Mesenteric fat pad (tissue), 1 donor: Measurements from ENCODE around the gene ZMAT5. TPM values are rescaled to one million over a fixed set of nuclear protein-coding genes. Genes with fewer than 3 reads are reported as not detected.

Experiments
- DNase-seq: peaks from one replicate; pipeline ENCODE4 v3.0.0-alpha.2; 2020; ENCODE audit warnings: low spot score
- long read RNA-seq: library from polyadenylated mRNA; unstranded; transcript quantifications from one replicate; pipeline ENCODE4 v2.0.0, GENCODE V29; 2020
- total RNA-seq: library from RNA; stranded (reverse); fragmentation: NEBNext Ultra II Directional; extraction: Animal tissue kit (Norgen Biotek cat#: 25700); gene quantifications from one replicate; pipeline ENCODE4 v1.2.1, GENCODE V29; 2021
- donor health status: DM: yes; HTN: yes; CAD: no.

ZMAT5 gene, protein sequence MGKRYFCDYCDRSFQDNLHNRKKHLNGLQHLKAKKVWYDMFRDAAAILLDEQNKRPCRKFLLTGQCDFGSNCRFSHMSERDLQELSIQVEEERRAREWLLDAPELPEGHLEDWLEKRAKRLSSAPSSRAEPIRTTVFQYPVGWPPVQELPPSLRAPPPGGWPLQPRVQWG
- 17.8 TPM for total RNA-seq
- long read RNA-seq, transcript ZMAT5-201 (6 exons, 899 nt): major isoform, 5 of 9 reads
- long read RNA-seq, partial matches to known transcripts: 0 of 9 reads
- long read RNA-seq, other reads (novel, unspliced or antisense): 4 of 9 reads

DNA sequence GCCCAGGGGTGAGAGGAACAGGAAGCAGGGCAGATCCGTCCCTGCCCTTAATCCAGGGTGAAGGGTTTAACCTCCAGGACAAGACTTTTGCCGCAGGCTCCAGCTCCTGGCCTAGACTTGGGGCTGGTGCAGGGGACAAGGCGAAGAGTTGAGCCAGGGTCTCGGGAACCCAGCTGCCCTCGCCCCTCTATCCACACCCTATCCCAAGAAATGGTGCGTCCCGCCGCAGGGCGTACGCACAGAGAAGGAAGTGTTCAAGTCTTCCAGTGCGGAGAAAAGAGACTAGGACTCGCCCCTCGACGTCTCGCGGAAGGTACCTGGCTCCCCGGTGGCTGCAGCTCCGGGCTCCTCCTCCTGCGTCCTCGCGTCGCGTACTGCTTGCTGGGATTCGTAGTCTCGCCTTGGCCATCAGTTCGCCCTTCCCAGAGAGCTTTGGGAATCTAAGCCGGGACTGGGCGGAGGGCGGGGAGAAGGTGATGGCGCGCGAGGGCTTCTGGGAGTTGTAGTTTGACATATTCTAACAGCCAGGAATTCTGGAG lies at the start of gene ZMAT5:
TSS of gene ZMAT5 (minus strand) at position 376 of the 539 bp plus-strand sequence. CDS start 18,463 bp downstream, outside the sequence.
- DNase-seq: peak; percentile 96

DNA sequence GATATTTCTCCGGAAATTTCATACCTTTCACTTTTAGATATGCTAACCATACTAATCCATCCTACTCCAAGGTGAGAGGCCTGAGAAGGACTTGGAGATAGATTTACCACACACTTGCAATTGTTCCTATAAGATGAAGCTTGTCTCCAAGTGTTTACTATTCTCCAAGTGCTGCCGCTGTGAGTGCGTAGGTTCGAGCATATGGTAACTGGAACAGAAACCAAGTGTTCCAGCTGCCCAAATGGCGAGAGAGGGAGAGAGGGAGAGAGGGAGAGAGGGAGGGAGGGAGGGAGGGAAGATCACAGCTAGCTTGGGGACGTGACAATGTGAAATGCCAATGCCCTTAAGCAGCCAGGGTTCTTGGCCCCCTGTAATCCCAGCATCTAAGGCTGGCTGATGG lies 49.7 kb upstream of the ZMAT5 start:
- no peak for DNase-seq

DNA sequence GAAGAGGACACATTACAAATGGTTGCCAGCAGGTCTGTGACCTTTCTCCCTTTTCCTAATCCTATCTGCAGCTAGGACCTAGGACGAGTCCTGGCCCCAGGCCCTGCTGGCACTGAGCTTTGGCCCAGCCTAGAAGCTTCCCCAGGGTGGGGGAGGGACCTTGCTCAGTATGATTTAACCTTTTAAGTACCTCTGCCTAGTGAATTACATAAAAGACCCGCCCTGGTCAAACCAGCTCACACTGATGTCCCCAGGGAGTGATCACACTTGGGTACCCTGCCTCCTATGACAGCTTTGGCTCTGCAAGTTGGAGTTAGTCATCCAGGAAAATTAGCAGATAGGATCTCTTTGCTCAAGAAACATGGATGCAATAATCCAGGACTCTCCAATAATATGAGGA lies 49.3 kb upstream of the ZMAT5 start:
- no peak for DNase-seq

DNA sequence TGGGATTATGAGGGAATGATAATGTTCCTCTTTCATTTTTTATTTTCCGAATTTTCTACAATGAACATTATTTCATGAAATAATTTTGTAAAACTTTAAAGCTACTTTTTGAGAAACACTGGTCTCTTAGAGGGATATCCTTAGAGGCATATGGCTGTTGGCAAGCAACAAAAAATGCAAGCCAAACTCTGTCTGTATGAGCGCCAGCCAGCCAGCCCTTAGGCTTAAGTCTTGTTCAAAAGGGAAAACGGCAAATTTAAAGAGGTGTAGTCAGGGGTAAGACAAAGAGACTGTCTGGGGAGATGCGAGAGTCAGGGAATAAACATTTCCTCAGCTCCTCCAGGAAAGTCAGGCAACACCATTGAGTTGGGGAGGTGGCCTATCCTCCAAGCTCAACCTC lies 48.8 kb upstream of the ZMAT5 start:
- DNase-seq: no peak

DNA sequence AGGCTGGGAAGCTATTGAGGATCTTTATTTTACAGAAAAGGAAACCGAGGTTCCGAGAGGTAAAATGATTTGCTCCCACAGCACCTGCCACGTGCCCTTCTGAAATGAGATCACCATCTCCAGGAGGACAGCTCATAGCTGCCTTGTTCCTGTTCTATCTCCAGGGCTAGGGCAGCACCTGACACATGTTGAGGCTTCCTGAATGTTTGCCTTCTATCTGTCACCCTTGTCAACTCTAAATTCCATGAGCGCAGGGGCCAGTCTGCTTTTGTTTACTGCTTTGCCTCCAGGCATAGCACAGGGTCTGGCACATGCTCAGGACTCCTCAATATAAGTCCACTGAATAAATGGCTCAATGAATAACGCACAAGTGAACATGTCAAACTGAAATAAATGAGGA lies 47.2 kb upstream of the ZMAT5 start:
- DNase-seq: no peak

DNA sequence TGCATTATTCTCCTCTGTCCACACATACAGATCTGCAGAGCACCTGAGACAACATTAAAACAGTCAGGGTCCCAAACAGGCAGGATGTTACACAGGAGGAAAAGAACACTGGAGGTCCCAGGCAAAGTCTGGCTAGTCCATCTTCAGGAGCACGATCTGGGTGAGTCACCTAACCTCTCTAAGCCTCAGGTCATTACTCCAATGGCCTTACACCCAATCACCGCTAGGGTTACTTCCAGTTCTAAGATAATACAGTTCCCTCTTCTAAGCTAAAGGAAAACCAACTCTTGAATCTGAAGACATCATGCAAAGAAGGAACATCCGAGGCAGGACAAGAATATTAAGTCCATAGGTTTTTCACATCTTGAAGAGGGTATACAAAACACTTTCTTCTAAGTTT lies 46.8 kb upstream of the ZMAT5 start:
- DNase-seq: no peak

DNA sequence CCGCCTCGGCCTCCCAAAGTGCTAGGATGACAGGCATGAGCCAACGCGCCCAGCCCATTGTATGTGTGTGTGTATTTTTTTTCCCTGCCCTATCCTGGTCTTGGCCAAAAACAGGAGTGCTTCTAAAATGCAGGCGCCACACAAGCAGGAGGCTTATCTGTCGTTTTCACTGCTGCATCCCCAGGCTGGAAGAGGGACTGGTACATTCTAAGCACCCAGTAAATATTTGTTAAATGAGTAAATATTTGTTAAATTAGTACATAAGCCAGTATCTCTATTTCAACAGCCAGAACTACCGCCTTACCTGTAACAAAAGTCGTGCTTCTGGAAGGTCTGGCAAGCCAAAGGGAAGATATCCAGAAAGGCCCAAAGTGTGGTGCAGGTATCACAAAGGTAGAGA lies 46.3 kb upstream of the ZMAT5 start:
- no peak for DNase-seq

DNA sequence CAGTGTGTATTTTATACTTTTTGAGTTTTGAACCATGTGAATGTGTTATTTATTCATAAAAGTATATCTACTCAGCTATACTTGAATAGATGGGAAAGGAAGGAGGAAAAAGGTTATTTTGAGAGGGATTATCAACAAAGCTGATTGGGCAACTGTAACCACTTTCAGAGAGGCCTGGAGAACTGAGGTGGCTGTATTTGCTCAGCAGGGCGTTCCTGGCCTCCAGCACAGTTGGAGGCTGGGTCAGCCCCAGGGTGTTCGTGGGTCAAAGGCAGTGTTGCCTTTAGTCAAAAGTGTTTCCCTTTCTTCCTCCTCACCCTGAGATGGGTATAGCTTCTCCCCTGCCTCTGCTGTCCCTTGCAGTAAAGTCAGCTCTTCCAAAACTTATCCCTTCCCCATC lies 44.6 kb upstream of the ZMAT5 start:
- no peak for DNase-seq

DNA sequence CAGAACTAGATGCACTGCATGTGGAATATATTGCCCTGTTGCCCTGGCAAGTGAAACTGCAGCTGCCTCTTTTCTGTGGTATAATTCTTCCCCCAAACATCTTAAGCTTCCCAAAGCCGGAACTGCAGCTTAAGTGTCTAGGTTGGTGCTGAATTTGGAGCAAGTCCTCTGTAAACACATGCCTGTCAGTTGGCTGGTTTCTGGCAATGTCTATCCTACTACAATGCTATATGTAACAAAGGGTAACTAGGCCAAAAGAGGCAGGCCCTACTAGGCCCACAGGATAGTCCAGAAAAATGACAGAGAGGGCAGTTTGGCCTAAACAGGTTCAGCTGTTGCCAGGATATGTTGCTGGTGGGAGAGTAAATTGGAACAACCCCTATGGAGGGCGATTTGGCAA lies 43.4 kb upstream of the ZMAT5 start:
- no peak for DNase-seq

DNA sequence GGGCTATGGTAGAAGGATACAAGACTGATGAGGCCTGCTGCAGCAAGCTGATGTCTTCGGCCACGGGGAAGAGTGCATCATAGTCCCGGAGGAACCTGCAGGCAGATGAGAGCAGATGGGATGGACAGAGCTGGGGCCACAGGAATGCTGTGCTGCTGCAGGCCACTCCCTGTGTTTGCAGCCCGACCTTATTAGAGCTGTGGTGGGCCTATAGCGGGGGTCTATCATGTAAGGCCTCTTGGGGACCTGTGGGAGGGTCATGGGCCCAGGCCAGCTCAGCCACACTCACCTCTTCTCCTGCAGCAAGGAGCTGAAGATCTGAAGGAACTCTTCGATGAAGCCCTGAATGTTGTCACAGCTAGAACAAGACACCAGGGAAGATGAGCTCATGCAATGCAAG lies 39.4 kb upstream of the ZMAT5 start:
- no peak for DNase-seq

DNA sequence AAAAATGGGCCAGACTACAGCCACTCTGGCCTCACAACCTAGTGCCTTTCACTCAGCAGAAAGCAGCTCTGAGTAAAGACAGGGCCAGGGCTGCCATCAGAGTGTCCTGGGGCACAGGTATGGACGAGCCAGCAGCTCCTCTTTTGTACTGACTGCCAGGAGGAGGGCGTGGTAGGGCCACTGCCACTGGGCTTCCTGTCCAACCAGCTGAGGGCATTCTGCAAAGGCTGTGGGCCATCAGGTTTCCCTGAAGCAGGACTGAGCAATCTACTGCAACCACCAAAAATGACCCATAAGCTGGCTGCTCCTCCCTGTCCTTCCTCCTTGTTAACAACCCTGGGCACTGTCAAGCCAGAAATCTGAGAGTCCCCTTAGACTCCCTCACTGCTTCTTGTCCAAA lies 38.2 kb upstream of the ZMAT5 start:
- no peak for DNase-seq

DNA sequence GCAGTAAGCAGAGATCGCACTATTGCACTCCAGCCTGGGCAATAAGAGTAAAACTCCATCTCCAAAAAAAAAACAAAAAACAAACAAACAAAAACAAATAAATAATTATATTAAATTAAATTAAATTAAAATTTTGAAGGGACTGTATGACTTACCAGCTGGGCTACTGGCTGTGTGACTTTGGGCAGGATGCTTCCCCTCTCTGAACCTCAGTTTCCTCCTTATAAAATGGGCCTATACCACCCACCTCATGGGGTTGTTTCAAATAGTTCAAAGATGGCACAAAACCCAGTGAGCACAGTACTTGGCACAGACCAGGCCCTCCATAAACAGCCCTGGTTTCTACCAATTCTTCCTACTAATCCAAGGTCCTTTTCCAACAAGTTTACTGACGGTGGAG lies 36.4 kb upstream of the ZMAT5 start:
- DNase-seq: no peak

DNA sequence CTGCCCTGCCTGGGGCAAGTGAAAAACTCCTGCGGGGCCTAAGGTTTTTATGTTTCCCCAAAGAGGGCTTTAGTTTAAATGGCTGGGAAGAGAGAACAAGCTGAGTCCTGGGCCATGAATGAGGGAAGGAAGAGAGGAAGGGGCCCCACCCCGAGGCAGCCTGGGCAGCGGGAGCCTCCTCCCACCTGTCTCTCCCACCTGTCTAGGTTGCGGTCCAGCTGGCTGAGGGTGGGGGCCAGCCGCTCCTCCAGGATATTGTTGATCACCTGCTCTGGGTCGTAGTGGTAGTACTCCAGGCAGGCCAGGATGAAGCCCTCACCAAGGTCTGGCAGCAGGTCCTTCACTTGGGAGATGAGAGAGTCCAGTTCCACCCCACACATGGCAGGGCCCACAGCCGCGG lies 35.0 kb upstream of the ZMAT5 start:
- no peak for DNase-seq

DNA sequence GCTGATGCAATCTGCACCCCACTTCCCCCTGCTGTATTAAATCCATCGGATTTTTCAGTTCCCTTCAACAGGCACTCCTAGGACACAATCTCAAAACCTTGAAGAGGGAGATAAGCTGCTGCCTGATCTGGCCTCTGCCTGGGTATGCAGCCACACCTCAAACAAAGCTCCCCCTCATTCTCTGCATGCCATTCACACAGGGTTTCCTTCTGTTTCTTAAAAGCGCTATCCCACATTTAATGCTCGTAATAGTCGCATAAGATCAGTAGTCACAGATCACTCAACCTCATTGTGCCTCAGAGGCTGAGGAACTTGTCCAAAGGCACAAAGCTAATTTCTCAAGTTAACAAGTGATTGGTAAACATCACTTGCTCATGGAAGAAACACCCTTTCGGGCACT lies 34.3 kb upstream of the ZMAT5 start:
- no peak for DNase-seq

DNA sequence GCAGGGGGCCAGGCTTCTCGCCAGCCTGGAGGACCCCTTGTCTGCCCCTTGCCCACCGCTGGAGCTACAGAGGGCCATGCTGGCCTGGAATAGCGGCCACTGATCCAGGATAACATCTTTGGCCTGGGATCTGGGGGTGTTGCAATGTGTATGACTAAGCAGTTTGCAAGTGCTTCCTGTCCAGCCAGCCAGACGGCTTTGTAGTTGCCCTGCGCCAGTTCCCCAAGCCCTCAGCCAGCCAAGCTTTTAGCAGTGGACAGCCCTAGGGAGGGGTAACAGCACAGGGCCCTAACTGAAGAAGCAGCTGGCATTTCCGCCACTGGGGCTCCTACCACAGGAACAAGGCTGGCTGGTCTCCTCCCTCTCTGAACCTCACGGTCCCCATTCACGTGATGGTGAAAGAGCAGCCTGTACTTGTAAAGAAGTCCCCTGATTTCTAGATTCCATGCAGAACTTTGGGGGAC lies 32.4 kb upstream of the ZMAT5 start:
- DNase-seq: peak; percentile 91

DNA sequence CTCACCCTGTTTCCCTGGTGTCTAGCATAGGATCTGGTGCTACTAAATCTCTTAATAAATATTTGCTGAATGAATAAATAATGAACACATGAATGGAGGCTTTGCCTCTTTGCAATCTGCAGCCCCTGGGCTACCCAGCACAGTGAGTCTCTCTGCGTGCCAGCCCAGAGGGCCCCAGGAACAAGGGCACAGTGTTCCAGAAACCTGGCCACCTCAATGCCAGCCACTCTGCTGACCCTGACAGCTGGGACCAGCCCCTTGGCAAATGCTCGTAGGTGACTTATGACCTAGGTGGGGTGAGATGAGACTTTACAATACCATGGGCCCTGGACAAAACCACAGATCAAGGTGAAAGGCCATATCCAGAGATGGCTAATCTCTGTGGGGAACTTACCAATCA lies 32.0 kb upstream of the ZMAT5 start:
- no peak for DNase-seq

DNA sequence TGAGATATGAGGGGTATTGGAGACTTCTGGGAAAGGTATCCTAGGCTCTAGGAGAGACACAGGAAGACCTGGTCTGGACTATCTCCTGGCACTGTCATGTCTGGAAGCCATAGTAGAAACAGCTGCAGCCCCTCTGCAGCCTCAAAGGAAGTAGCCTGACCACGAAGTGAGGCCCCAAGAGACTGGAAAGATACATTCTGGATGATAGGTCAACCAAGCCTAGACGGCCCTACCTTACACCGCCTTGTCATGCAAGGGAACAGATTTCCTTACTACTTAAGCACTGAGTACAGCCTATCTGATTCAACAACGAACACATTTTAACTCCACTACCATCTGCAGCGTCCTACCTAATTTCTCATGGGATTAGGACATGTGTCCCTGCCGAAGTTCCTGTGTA lies 31.5 kb upstream of the ZMAT5 start:
- no peak for DNase-seq

DNA sequence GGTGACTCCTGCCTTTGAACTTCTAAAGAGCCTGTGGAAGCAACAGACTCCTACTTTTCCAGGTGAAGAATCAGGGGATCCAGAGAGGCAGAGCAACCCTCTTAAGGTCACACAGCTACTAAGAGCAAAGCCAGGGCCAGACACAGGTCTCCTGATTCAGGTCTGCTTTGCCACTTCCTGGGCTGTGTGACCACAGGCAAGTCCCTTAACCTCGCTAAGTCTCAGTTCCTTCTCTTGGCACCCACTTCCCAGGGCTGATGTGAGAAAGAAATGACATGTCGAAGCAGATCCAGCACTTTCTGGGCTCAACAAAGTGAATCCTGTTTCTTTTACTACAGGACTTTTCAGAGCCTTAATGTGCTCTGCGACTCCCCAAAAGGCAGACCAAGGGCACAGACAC lies 30.5 kb upstream of the ZMAT5 start:
- DNase-seq: no peak

DNA sequence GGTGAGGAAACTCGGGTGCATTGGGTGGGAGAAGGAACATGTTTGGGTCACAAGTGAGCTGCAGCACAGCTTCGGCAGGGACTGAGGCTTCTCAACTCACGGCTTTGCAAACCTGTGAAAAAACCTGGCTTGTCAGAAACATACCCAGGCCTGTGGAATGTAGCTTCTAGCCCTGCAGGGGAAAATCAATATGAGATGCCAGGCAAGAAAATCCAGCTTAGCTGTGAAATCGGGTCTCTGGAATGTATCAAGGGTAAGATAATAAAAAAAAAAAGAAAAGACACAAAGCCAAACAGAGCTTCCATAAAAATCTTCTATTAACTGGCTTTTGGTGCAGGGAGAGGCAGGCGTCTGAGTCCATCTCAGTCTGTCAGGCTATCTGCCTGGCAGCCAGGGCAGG lies 28.9 kb upstream of the ZMAT5 start:
- DNase-seq: no peak

DNA sequence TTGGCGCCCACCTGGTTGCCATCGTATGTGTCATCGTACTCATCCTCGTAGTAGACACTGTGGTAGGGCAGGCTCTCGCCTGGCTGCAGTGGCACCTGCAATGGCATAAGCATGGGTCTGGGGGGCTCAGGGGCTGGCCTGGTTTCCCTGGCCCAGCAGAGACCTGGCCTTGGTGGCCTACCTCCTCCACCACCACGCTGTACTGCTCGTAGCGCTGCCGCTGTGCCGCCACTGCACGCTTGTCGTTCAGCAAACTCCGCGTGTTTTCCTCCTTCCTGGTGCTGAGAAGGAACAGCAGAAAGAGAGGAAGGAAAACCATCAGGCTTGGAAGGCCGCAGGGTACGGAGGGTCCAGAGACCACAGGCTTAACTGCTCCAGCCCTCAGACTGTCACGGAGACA lies 26.6 kb upstream of the ZMAT5 start:
- DNase-seq: no peak

DNA sequence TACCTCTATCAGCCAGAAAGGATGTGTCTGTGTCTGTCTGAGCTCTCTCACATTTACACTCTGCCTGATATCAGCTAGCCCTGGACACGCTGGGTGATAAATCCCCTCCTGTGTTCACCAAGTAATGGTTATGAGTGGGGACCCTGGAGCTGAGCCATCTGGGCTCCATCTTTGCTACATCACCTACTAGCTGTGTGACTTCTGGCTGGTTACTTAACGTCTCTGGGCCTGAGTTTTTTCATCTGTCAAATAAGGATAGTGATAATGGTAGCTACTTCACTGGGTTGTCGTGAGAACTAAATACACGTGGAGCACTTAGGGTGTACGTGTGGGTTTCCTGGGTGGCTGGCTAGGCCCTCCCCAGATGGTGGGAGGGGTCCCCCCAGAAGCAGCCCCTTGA lies 23.3 kb upstream of the ZMAT5 start:
- no peak for DNase-seq

DNA sequence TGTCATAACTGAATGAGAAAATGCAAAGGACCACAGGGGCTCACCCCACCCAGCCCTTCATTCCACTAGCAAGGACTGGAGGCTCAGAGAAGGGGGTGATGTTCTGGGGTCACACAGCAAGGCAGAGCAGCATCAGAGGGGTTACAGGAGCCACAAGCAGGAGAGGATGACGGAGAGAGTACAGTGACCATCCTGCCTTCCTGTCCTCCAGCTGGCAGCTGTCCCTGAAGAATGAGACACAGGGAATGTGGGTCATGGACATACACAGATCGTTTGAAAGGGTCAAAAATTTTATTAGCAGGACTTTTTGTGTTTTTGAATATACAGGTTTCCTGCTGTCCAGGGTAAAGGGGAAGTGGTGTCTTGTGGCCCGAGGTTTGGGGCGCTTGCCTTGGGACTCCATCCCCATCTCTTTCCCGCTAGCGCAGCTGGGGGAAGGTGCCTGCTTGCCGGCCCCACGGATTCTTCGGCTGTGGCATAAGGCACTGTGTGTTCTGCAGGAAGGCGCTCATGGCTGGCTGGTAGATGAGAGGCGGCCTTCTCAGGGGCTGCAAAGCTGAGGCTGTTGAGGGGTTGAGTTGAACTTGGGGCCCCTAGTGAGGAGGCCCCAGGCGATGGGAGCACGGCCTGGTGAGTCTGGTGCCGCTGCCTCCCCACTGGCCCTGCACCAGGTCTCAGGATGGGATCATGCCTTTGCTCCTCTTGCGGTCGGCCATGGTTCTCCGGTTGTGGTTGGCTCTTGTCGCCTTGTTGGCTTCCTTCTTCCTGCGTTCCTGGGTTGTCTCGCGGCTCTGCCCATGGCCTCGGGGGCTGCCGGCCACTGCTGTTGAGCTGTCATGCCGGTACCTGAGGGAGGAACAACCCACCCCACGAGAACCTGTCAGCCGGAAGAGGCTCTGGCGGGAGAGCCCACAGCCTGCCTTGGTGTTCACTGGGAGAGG lies 21.8 kb upstream of the ZMAT5 start:
- no peak for DNase-seq
